Upper lobe of right lung (tissue), 1 donor: ENCODE data around the gene ANKS1B. TPM values are rescaled to one million over a fixed set of nuclear protein-coding genes. Genes with fewer than 3 reads are reported as not detected.

Source experiments
- ATAC-seq: fragments of 200-7000 bp; cut with Tn5 transposase; one replicate; pipeline ENCODE4 v1.9.1; 2020; ENCODE audit warnings: mild to moderate bottlenecking, moderate library complexity
- DNase-seq: peaks from one replicate; pipeline ENCODE4 v3.0.0-alpha.2; 2020
- H3K27ac ChIP-seq: fragments of 200-600 bp; one replicate; pipeline ENCODE4 v1.8.0; 2022
- H3K27me3 ChIP-seq: fragments of 200-600 bp; one replicate; pipeline ENCODE4 v1.8.0; 2022; ENCODE audit warnings: mild to moderate bottlenecking
- H3K36me3 ChIP-seq: fragments of 200-600 bp; one replicate; pipeline ENCODE4 v1.8.0; 2022
- H3K4me1 ChIP-seq: fragments of 200-600 bp; one replicate; pipeline ENCODE4 v1.8.0; 2022
- H3K4me3 ChIP-seq: fragments of 200-600 bp; one replicate; pipeline ENCODE4 v1.8.0; 2022; ENCODE audit warnings: mild to moderate bottlenecking
- H3K9me3 ChIP-seq: fragments of 200-600 bp; one replicate; pipeline ENCODE4 v1.8.0; 2022
- intact Hi-C: fragments of 100-400 bp; cut with DNase I; formaldehyde crosslinking; loops from one replicate; pipeline ENCODE4 v1.11.0; 2022
- total RNA-seq: library from RNA; stranded (reverse); fragmentation: NEBNext Ultra II Directional; extraction: Animal tissue kit (Norgen Biotek cat#: 25700); gene quantifications from one replicate; pipeline ENCODE4 v1.2.1, GENCODE V29; 2021
- TF ChIP-seq, protein P1 (sequence below): fragments of 200-600 bp; IDR thresholded peaks from one replicate; pipeline ENCODE4 v1.8.0; 2022; ENCODE audit warnings: antibody characterized with exemption
- donor health status: DM: no; HTN: yes; CAD: no; lungs with severe emphysema.

Gene ANKS1B
- total RNA-seq, 1 donor from 2014 or later: 5.3 TPM

- no peak overlapping the region for H3K27ac ChIP-seq
- no peak for DNase-seq
- no peak overlapping the region for H3K4me3 ChIP-seq
These were observed 25.1 kb downstream of the ANKS1B start for GRCh38 chr12:99959549-99960170.

GRCh38 chr12:99957866-99958466 is 26.8 kb downstream of the ANKS1B start:
- DNase-seq: no peak
- Histone ChIP-seq H3K4me1 (peaks cover 7% of the 10 kb centered on the region), H3K27me3 (no peaks in the 10 kb centered on the region), H3K4me3 (no peak overlapping the region), H3K36me3 (no peaks in the 10 kb centered on the region), H3K9me3 (no peaks in the 10 kb centered on the region), H3K27ac (no peak overlapping the region)
- intact Hi-C loops: no loop called here
- no peak for ATAC-seq
- TF ChIP-seq, protein P1, sequence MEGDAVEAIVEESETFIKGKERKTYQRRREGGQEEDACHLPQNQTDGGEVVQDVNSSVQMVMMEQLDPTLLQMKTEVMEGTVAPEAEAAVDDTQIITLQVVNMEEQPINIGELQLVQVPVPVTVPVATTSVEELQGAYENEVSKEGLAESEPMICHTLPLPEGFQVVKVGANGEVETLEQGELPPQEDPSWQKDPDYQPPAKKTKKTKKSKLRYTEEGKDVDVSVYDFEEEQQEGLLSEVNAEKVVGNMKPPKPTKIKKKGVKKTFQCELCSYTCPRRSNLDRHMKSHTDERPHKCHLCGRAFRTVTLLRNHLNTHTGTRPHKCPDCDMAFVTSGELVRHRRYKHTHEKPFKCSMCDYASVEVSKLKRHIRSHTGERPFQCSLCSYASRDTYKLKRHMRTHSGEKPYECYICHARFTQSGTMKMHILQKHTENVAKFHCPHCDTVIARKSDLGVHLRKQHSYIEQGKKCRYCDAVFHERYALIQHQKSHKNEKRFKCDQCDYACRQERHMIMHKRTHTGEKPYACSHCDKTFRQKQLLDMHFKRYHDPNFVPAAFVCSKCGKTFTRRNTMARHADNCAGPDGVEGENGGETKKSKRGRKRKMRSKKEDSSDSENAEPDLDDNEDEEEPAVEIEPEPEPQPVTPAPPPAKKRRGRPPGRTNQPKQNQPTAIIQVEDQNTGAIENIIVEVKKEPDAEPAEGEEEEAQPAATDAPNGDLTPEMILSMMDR: no peak

More at GRCh38 chr12:99959549-99960170, 25.1 kb downstream of the ANKS1B start:
- H3K9me3 ChIP-seq: no peaks in the 10 kb centered on the region
- no peaks in the 10 kb centered on the region for H3K27me3 ChIP-seq
- peaks cover 7% of the 10 kb centered on the region for H3K4me1 ChIP-seq
- no peaks in the 10 kb centered on the region for H3K36me3 ChIP-seq
- TF ChIP-seq, protein P1: no peak
- ATAC-seq: no peak
- intact Hi-C loops: no loop called here

DNA sequence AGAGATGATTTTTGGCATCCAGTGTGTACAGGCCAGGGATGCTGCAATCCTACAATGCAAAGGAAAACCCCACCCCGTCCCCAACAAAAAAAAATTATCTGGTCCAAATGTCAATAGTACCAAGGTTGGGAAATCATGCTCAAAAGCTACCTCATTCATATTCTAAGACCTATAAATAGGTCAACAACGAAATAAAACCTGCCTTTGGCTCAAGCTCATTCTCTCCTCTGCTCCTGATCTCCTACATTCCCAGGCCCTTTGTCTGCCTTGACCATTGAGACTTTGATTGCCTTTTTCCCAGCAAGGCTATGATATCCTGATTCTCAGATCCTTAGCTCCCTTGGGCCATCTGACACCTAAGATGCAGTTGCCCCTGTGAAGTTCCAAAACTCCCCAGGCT is 30.0 kb downstream of the ANKS1B start:
- H3K4me3 ChIP-seq: no peak overlapping the region
- TF ChIP-seq, protein P1: no peak
- intact Hi-C loops: no loop called here
- no peak overlapping the region for H3K27ac ChIP-seq
- no peaks in the 10 kb centered on the region for H3K36me3 ChIP-seq
- DNase-seq (no peak), ATAC-seq (no peak)
- H3K9me3 ChIP-seq: no peaks in the 10 kb centered on the region
- peaks cover 5% of the 10 kb centered on the region for H3K4me1 ChIP-seq
- no peaks in the 10 kb centered on the region for H3K27me3 ChIP-seq

DNA sequence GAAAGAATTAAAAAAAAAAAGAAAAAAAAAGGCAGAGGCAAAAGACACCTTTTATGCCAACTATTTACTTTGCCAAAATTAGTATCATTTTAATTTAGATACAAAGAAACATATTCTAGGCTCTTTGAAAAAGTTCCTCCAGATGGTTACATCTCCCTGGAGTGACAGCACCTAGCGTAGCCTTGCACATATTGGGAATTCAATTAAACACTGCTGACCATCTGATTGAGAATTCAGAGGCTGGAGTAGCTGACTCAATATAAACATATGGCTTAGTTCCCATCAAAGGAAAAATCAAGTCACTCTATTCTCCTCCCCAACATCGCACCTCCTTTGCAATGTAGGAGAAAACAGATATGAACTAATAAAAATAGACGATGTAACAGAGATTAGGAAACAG is 36.4 kb downstream of the ANKS1B start:
- no peaks in the 10 kb centered on the region for H3K36me3 ChIP-seq
- ATAC-seq: no peak
- no peaks in the 10 kb centered on the region for H3K27me3 ChIP-seq
- H3K4me1 ChIP-seq: no peaks in the 10 kb centered on the region
- H3K4me3 ChIP-seq: no peak overlapping the region
- H3K27ac ChIP-seq: no peak overlapping the region
- DNase-seq: no peak
- TF ChIP-seq, protein P1: no peak
- H3K9me3 ChIP-seq: no peaks in the 10 kb centered on the region
- intact Hi-C loops: no loop called here

GRCh38 chr12:99946131-99946530 is 38.6 kb downstream of the ANKS1B start:
- intact Hi-C loops: no loop called here
- DNase-seq (no peak), ATAC-seq (no peak)
- no peak overlapping the region for H3K4me3 ChIP-seq
- H3K27me3 ChIP-seq: no peaks in the 10 kb centered on the region
- no peak overlapping the region for H3K27ac ChIP-seq
- H3K4me1 ChIP-seq: no peaks in the 10 kb centered on the region
- TF ChIP-seq, protein P1: no peak
- no peaks in the 10 kb centered on the region for H3K9me3 ChIP-seq
- H3K36me3 ChIP-seq: no peaks in the 10 kb centered on the region
